SKM-1 (cell line): ENCODE data around the gene GDPD3.

Experiments
- DNase-seq: peaks from one replicate; lab custom pipeline; 2025; ENCODE audit not compliant: unreplicated experiment; lab: John Stamatoyannopoulos, UW

The GDPD3 gene

DNA sequence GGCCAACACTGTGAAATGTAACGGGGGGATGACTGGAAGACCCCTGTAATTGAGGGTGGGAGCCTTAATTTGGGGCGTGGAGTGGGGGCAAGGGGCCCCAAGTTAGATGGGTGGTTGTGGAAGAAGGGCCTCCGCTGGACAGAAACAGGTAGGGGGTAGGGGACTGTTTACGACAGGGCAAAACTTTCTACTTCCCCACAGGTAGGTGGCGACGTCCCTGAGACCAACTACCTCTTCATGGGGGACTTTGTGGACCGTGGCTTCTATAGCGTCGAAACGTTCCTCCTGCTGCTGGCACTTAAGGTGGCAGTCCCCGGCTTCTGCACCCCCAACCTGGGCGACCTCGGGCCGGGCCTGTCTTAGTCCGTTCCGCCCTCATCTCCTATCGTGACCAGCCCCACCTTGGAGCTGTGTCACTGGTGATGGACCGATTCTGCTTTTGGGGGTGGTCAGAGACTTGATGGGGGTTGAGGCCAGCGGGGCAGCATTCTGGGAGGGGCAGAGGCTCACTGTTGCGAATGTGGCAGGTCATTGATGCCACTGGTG, 30.7 kb downstream of the GDPD3 start:
- no peak for DNase-seq

DNA sequence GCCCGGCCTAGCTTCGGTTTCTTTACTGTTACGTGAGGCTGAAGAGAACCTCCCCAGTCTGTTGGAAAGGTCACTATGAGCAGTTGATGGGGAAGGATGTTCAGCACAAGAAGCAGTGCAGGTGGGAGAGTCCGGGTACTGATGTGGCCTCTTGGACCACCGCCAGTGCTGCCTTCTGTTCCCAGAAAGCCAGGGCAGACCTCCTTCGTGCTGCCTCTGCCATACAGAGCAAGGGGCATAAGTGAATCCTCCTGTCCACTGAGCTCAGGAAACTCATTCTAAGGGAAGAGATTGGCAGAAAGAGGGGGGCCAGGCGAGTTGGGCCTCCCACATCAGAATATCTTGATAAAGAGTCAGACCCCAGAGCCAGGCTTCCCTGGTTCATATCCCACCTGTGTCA, 33.9 kb downstream of the GDPD3 start:
- no peak for DNase-seq

- DNase-seq: no peak
Measured at GRCh38 chr16:30078744-30079143, 34.6 kb downstream of the GDPD3 start.

DNA sequence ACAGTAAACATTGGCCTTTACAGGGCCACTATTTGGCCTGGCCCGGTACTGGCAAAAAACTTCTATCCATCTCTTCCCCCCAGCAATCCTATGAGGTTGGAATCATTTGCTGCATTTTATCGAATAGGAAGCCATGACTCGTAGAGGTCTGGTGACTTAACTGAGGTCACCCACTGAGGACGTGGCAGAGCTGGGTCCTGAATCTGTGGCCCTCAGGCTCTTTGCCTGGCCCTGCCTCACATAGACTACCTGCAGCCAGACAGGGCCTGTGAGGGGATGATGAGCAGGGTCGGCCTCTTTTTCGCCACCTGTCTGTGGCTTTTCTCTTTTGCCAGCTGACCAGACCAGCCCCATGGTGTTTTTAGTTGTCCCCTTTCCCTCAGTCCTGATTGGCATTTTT, 35.7 kb downstream of the GDPD3 start:
- no peak for DNase-seq

GRCh38 chr16:30076276-30076791, 37.0 kb downstream of the GDPD3 start:
- no peak for DNase-seq

- peak; percentile 88 for DNase-seq
Measured at GRCh38 chr16:30075503-30076275, 37.6 kb downstream of the GDPD3 start, which contains the start of gene PPP4C. PPP4C (plus strand) TSS chr16:30075994; CDS start chr16:30076378, 384 bp downstream.

DNA sequence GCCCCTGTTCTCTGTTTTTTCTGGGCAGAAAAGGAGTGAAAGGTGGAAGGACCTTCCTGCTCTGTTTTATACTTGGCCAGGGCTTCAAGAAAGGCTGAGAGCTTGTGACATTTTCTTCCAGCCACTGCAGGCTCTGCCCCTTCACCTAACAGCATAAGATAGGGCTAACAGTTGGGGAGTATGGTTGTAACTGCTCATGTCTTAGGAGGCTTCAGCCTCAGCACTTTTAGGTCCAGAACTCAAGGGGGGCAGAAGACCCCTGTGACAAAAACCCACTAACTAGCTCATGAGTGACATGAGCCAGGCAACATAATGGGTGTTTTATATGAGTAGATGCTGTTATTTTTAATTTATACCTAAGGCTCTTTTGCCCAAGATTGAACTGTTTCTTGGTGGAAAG, 42.8 kb downstream of the GDPD3 start:
- DNase-seq: no peak

- no peak for DNase-seq
Measured at GRCh38 chr16:30069611-30070462, 43.5 kb downstream of the GDPD3 start.

GRCh38 chr16:30068750-30069610, 44.4 kb downstream of the GDPD3 start:
- DNase-seq: no peak

DNA sequence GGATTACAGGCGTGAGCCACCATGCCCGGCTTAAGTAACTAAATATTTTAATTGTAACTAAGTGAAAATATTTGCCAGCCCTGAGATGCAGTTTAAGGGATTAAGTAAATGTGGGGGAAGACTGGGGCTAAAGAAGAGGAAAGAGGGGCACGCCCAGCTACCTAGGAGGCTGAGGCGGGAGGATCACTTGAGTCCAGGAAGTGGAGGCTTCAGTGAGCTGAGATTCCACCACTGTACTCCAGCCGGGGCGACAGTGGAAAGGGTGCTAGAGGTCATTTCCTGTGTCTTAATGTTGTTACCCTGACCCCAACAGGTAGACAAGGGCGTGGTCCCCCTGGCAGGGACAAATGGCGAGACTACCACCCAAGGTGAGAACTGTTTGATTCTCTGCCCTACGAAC, 45.0 kb downstream of the GDPD3 start:
- DNase-seq: no peak

DNA sequence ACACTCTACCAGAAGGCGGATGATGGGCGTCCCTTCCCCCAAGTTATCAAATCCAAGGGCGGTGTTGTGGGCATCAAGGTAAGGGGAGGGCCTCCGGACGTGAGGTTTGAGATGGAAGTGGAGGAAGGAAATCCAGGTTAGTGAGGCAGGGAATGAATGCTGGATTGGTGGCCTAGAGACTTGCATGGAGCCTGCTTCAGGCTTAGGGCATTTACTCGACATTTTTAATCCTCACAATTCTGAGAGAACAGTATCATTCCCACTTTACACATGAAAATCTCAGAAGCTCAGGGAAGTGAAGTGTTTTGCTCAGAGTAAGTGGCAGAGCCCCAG, 45.8 kb downstream of the GDPD3 start:
- no peak for DNase-seq

- no peak for DNase-seq
Measured at GRCh38 chr16:30066761-30067583, 46.4 kb downstream of the GDPD3 start.

DNA sequence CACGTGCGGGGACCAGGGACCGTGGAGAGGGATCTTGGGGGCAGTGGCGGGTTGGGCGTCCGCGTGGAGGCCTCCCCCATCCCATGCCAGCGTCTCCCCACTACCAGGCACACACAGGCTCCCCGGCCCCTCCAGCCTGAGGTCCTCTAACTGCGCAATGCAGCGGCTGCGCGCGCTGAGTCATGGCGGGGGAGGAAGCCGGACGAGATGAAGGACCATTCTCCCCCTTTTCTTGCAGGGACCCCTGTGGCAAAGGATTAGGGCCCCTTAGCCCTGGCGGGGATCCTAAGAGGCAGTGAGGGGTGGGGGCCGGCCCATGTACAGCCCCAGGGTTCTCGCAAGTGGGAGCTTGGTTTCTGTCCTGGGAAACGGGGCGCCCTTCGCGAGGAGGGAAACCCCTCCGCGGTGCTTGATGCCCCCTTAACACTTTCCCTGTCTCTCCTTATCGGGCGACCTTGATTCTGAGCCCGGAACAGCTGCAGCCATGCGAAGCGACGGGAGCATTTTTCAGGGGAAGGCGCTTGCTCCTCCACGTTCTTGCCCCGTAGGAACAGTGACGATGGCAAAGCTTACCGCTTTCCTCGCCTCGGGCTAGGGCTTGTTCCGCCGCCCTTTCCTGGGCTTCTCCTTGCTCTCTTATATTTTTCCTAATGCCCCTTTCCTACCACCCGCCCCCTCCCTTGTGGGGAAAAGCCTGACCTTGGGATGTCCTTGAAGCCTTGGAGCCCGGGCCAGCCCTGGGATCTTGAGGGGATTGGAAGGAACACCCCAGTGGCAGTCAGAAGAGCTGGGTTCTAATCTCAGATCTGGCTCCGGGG, 47.2 kb downstream of the GDPD3 start:
- no peak for DNase-seq

GRCh38 chr16:30065102-30065942, 48.0 kb downstream of the GDPD3 start, which contains the start of gene ALDOA:
ALDOA (plus strand) TSS chr16:30065760; CDS start chr16:30066898, 1,138 bp downstream.
- peak; percentile 97 for DNase-seq

GRCh38 chr16:30064729-30065101, 48.6 kb downstream of the GDPD3 start:
- DNase-seq: no peak

DNA sequence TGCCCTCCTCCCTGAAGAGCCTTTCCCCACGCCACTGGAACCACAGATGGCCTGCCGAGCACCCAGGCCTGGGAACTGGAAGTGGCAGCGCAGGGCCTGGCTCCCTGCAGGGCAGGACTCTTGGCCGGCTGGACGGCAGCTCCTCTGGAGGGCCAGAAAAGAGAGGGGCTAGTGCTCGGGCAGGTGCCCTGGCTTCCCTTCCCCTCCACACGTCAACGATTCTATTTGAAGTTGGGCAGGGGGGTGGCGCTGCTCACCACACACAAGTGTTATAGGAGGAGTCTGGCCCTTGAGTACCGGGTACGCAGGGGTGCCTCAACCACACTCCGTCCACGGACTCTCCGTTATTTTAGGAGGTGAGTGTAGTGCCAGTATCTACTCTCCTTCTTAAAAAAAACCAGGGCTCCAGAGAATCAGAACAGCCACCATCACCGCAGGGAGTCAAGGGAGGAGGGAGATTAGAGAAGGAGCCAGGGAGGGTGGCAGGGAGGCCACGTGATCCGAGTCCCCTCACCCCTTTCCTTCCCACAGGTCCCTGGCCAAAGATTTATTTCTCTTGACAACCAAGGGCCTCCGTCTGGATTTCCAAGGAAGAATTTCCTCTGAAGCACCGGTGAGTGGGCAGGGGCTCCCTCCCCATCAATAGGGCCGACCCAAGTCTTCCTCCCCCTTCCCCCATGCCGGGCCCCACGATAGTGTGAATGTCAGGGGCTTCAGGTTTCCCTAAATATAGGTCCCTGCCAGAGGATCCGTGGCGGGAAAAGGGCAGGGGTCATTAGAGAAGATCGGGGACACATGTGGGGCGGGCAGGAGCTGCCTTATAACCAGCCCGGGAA, 49.2 kb downstream of the GDPD3 start:
- DNase-seq: peak; percentile 72

GRCh38 chr16:30063278-30063892, 50.0 kb downstream of the GDPD3 start:
- DNase-seq: no peak
